Measurements from ENCODE around the gene MEGF10. TPM values are rescaled to one million over a fixed set of nuclear protein-coding genes. Genes with fewer than 3 reads are reported as not detected.

Gene MEGF10
- total and polyA plus RNA-seq, 2 of the 8 experiments (the other 6 are each of a cell fraction or from before 2014, with no cell fraction given) = 38.2 to 53.1 TPM

GRCh38 chr5:127418974-127419682 is 128.5 kb downstream of the MEGF10 start (continued):
- TF ChIP-seq CHD7 (IDR thresholded peaks at IDR 0.05; ENCODE audit: insufficient replicate concordance, low read length) (no peak), USF2 (IDR thresholded peaks at IDR 0.05; ENCODE audit: low read length) (no peak), RBBP5 (IDR thresholded peaks at IDR 0.05; ENCODE audit: borderline replicate concordance, low read depth, low read length) (no peak), CTCF (IDR thresholded peaks at IDR 0.05; ENCODE audit: control extremely low read depth in 1 of 3, insufficient read depth in 1 of 3, low read depth in 1 of 3, low read length in 3 of 3) (peak in 2 of 3 experiments; percentile 2 to 16; a peak in 2 of 4 replicates)

Measured in H1 (cell line).